Adipocyte (in vitro differentiated cells): ENCODE results near the gene COPE.
A peak's percentile ranks its signal among the peaks of the same experiment; 100 is the strongest.

Experiments used
- DNase-seq: peaks from one replicate; pipeline ENCODE4 v3.0.0-alpha.2; 2015; ENCODE audit warnings: low read depth
- H3K27me3 ChIP-seq: replicated peaks from 2 replicates; pipeline ENCODE4 v1.7.0; 2013; ENCODE audit warnings: mild to moderate bottlenecking, low read length, moderate library complexity; ENCODE audit not compliant: control insufficient read depth, insufficient read depth
- H3K36me3 ChIP-seq: 2 replicates; pipeline ENCODE4 v1.7.0; 2013; ENCODE audit warnings: low read length, mild to moderate bottlenecking, moderate library complexity; ENCODE audit not compliant: control insufficient read depth, insufficient read depth, severe bottlenecking
- H3K4me1 ChIP-seq: 2 replicates; pipeline ENCODE4 v1.7.0; 2013; ENCODE audit warnings: mild to moderate bottlenecking, low read length, moderate library complexity; ENCODE audit not compliant: control insufficient read depth, insufficient read depth
- H3K4me3 ChIP-seq: 2 replicates; pipeline ENCODE4 v1.7.0; 2013; ENCODE audit warnings: mild to moderate bottlenecking, low read length, moderate library complexity
- H3K9ac ChIP-seq: 2 replicates; pipeline ENCODE4 v1.7.0; 2013; ENCODE audit warnings: mild to moderate bottlenecking, low read length, moderate library complexity
- H3K9me3 ChIP-seq: 2 replicates; pipeline ENCODE4 v1.7.0; 2013; ENCODE audit warnings: mild to moderate bottlenecking, low read length, moderate library complexity; ENCODE audit not compliant: control insufficient read depth

Gene COPE

DNA sequence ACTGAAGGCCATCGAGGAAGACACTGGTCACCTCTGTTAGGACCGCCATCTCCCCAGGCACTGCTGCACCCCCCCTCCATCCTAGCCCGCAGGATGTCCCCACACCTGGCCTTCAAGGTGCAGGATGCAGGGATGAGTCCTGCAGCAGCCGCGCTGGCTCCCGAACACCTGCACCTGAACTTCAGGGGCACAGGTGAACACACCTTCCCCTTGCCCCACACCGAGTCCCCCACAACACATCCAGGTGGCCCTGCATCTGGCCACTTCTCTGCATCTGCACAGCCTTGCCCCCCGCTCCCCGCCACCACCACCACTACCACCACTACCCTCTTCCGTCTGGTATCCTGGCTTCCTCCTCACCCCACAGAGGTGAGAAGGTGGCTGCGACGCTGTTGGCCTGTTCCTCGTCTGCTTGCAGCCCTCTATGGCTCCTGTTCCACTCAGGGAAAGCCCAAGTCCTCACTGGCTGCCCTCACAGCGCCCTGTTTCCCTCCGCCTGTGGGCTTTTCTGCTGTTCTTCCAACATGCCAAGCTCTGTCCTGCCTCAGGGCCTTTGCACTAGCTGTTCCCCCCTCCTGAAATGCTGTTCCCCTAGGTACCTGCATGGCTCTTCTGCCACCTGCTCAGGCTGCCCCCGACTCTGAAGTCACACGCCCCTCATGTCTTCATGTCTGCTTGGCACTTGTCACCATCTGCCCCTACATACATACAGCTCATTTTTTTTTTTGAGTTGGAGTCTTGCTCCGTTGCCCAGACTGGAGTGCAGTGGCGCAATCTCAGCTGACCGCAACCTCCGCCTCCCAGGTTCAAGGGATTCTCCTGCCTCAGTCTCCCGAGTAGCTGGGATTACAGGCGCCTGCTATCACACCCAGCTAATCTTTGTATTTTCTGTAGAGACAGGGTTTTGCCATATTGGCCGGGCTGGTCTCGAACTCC is 21.8 kb downstream of the COPE start:
- no peak overlapping the region for H3K4me3 ChIP-seq
- no peaks in the 10 kb centered on the region for H3K4me1 ChIP-seq

DNA sequence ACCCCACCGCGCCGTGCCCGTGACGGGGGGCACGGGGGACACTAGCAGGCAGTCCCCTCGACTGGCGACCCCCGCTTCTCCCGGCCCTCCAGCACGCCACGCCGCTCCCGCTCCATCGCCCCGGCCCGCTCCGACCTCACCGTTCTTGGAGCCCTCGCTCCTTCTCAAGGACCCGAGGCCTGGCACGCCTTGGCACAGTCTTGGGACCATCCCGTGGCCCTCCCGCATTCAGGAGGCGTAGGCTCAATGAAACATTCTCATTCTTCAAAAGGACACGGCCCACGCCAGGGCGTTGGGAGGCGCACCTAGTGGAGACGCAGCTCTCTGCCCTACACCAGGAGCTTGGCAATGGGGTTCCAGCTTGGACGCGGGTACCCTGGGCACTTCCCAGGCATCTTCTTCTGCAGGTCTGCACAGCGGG is 22.8 kb downstream of the COPE start:
- Histone ChIP-seq H3K9me3 (no peaks in the 10 kb centered on the region), H3K27me3 (peaks cover 12% of the 10 kb centered on the region), H3K4me3 (no peak overlapping the region), H3K36me3 (peaks cover 15% of the 10 kb centered on the region), H3K4me1 (no peaks in the 10 kb centered on the region), H3K9ac (no peak overlapping the region)
- DNase-seq = no peak

More for the DNA sequence above, 21.8 kb downstream of the COPE start:
- H3K27me3 ChIP-seq = peaks cover 12% of the 10 kb centered on the region
- H3K36me3 ChIP-seq = peaks cover 19% of the 10 kb centered on the region
- no peaks in the 10 kb centered on the region for H3K9me3 ChIP-seq
- no peak for DNase-seq
- H3K9ac ChIP-seq = no peak overlapping the region

DNA sequence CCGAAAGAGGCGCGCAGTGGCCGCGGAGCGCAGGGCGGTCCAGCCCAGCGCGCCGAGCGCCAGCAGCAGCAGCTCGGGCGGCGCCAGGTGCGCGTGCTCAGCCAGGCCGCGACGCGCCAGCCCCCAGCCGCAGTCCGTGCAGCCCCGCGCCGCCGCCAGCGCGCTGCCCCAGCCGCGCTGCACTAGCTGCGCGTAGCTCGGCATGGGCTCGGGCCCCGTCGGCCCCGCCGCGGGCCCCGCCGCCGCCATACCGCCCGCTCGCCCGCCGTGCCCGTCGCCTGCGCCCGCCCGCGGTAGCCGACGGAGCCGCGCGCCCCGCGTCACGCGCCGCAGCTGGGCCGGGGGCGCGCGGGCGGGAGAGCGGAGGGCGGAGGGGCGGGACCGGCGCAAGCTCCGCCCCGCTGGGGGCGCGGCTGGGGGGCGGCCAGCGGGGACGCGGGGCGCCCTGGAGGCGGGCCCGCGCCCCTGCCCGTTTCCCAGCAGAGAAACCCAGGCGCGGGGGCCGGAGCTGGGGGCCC is 23.3 kb downstream of the COPE start, which contains the start of gene CERS1:
Gene CERS1, minus strand, starts transcription at position 335 of the 518 bp plus-strand sequence. Its CDS starts 86 bp downstream, at position 249.
- H3K27me3 ChIP-seq = peaks cover 12% of the 10 kb centered on the region
- H3K4me3 ChIP-seq = peak within 1 kb of the TSS; percentile 64
- DNase-seq = peak; percentile 63
- peaks cover 14% of the 10 kb centered on the region for H3K36me3 ChIP-seq
- H3K4me1 ChIP-seq = no peaks in the 10 kb centered on the region
- H3K9ac ChIP-seq = peak within 1 kb of the TSS; percentile 20
- H3K9me3 ChIP-seq = no peaks in the 10 kb centered on the region

DNA sequence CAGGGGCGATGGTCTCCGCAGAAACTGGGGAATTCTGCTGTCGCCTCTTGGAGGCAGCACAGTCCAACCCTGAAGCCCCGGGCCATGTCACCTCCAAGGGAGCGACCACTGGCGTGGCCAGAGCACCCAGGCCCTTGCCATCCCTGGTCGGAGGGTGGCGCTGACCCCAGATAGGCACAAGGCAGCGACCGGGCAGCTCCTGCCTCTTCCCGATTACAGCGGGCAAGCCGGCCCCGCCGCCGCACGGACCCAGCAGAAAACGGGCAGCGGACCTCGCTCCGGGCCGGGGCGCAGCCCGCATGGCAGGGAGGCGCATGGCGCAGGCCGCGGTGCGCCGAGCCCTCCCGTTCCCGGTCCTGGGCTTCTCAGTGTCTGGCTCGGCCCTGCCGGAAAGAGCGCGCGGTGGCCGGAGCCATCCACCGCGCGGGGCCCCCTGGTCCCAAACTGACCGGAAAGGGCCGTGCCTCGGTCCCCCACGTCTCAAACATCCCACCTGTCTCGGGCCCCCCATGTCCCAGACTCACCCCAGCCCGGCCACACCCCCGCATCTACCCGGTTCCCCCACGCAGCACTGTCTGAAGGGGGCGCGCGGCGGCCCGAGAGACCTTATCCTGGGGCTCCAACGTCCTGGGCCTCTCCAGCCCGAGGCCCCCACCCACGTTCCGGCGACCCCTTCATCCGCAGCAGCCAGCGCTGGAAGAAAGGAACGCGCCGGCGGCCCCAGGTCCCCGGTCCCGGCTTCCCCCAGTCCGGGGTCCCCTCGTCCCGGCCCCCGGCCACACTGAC is 24.0 kb downstream of the COPE start:
- peak overlapping the region; percentile 64 for H3K4me3 ChIP-seq
- no peaks in the 10 kb centered on the region for H3K9me3 ChIP-seq
- no peaks in the 10 kb centered on the region for H3K4me1 ChIP-seq
- peak; percentile 63 for DNase-seq
- H3K9ac ChIP-seq = peak overlapping the region; percentile 20
- peaks cover 9% of the 10 kb centered on the region for H3K36me3 ChIP-seq
- H3K27me3 ChIP-seq = peaks cover 12% of the 10 kb centered on the region

DNA sequence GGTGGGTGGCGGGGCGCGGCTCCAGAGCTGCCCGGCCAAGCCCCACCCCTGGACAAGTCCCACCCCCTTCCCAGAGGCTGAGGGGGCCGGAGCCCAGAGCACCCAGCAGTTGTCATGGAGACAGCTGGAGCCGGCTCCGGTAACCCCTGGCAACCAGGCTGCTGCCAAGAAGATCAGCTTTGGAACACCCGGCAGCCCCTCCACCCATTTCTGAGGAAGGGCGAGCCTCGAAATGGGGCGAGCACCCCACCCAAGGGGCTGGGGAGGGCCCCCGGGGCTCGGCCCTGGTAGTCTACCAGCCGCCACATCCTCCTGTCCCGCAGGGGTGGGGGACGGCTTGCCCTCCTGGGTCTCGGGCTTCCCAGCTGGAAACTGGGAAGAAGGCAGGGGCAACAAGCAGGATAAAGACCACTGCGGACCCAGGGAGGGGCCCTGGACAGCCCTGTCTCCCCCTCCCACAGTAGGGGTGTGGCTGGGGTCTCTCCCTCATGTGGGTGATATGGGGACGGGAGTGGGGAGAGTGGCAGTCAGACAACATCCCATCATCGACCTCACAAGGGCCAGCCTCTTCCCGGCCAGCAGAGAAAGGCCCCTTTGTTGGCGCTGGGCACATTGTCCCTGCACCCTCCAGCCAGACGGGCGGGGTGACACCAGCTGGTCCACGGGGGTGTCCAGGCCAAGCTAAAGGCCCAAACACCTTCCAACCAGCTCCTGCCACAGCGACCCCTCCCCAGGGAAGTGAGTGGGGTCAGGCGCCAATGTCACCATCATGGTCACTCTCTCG is 24.7 kb downstream of the COPE start:
- H3K36me3 ChIP-seq = peaks cover 5% of the 10 kb centered on the region
- H3K27me3 ChIP-seq = peaks cover 12% of the 10 kb centered on the region
- no peaks in the 10 kb centered on the region for H3K9me3 ChIP-seq
- DNase-seq = peak; percentile 31
- no peak overlapping the region for H3K9ac ChIP-seq
- H3K4me1 ChIP-seq = no peaks in the 10 kb centered on the region
- H3K4me3 ChIP-seq = peak overlapping the region; percentile 64

DNA sequence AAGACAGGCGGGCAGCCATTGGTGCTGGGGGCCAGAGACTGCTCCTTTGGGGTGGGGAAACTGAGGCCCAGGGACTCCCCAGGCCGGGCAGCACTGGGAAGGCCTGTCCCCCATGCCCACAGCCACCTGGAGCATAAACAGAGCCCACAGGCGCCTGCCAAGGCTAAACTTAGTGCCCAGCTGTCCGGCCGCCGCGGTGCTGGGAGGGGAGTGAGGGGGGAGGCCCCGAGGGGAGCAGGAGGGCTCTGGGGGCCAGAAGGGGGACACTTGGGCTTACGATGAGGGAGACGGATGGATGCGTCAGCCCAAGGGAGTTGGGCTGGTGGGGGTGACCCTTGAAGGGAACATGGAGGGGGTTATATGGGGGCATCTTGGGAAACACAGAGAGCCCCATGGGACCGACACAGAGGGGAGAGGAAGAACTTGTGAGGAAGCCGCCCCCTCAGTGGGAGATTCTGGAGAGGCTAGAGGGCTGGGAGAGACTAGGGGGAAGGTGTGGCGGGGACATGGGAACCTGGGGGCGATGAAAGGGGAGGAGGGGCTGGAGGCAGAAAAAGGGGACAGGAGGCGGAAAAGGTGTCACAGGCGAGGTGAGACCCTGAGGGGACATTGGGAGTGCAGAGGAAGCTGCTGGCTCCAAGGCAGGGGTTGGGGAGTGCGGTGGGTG is 25.5 kb downstream of the COPE start:
- Histone ChIP-seq H3K9ac (no peak overlapping the region), H3K27me3 (peaks cover 12% of the 10 kb centered on the region), H3K4me3 (no peak overlapping the region), H3K4me1 (no peaks in the 10 kb centered on the region), H3K9me3 (no peaks in the 10 kb centered on the region), H3K36me3 (no peaks in the 10 kb centered on the region)
- DNase-seq = no peak

DNA sequence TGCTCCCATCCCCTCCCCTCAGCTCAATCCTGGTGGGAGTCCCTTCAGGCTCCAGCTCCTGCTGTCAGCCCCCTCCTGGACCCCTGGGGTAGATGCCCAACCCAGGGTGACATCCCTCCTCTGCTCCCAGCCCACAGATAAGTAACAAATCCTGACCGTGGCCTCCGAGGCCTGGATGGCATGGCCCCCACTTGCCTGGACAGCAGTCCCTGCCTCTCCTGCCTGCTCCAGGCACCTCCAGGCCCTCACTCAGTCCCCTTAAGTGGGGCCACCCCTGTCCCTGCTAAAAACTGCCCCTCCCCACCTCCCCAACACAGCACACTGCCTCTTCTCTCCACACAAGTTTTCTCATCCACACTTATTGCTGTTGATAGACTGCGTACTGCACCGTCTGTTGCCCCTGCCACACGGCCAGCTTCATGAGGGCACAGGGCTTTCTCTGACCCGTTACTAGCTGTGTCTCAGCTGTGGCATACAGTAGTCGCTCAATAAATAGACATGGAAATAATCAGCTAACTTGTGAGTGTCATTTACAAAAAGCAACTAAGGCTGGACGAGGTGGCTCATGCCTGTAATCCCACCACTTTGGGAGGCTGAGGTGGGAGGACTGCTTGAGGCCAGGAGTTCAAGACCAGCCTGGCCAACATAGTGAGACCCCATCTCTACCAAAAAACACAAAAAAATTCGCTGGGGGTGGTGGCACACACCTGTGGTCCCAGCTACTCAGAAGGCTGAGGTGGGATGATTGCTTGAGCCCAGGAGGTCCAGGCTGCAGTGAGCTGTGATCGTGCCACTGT is 29.0 kb downstream of the COPE start:
- Histone ChIP-seq H3K36me3 (no peaks in the 10 kb centered on the region), H3K4me1 (no peaks in the 10 kb centered on the region), H3K9me3 (no peaks in the 10 kb centered on the region), H3K27me3 (peaks cover 12% of the 10 kb centered on the region), H3K4me3 (no peak overlapping the region), H3K9ac (no peak overlapping the region)
- no peak for DNase-seq

DNA sequence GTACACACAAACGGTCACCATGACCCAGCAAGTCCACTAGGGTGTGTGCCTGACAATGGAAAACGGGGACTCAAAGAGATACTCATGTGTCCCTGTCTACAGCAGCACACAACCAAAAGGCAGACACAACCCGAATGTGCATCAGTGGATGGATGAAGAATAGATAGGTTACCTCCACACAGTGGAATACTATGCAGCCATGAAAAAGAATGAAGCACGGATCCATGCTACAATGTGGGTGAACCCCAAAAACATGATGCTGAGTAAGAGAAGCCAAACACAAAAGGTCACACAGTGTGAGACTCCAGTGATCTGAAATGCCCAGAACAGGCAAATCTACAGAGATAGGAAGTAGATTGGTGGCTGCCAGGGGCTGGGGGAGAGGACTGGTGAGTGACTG is 32.2 kb downstream of the COPE start:
- Histone ChIP-seq H3K4me1 (no peaks in the 10 kb centered on the region), H3K27me3 (no peaks in the 10 kb centered on the region), H3K9ac (no peak overlapping the region), H3K9me3 (no peaks in the 10 kb centered on the region), H3K4me3 (no peak overlapping the region), H3K36me3 (no peaks in the 10 kb centered on the region)
- DNase-seq = no peak

DNA sequence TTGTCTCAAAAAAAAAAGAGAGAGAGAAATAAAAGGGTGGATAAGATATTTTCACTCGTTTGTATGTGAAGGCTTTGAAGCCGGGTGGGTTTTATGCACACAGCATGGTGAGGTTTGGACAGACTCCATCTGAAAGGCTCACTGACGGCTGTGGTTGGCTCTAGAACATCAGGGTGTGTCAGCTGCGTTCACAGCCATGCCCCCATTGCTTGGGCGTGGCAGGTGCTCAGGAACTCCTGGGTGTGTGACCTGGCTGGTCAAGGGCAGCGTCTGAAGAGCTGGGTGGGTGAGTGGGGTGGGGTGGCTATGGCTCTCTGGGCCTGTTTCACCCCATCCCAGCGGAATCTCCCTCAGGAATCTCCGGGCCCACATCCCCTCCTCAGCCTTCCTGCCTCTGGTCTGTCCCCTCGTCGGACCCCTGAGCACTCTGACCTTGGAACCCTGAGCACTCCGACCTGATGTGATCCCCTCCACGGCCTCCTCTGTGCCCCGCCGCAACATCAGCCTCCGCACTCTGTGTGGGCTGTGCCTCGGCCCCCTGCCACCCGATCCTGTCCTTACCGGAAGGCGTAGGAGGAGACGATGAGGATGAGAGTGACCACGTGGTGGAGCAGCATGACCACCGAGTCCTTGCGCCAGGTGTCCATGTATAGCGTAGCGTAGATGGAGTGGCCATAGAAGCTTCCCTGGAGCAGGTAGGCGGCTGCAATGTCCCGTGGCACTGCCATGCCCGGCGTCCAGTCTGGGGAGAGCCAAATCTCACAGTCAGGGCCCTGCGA is 35.5 kb downstream of the COPE start:
- no peaks in the 10 kb centered on the region for H3K4me1 ChIP-seq
- no peak for DNase-seq
- H3K9ac ChIP-seq = no peak overlapping the region
- H3K36me3 ChIP-seq = no peaks in the 10 kb centered on the region
- no peak overlapping the region for H3K4me3 ChIP-seq
- H3K9me3 ChIP-seq = no peaks in the 10 kb centered on the region
- H3K27me3 ChIP-seq = no peaks in the 10 kb centered on the region
